ENCODE results near the gene HEPH. TPM values are rescaled to one million over a fixed set of nuclear protein-coding genes. Genes with fewer than 3 reads are reported as not detected.
A peak's percentile ranks its signal among the peaks of the same experiment; 100 is the strongest.
"Not testable (repeated sequence)": the region's sequence is repeated elsewhere in the genome, so short reads cannot be mapped to it uniquely, and the experiment has no call there.

The HEPH gene
- polyA plus RNA-seq = 1 to 10 TPM; 1.1 to 2.0 TPM

GRCh38 chrX:66163849-66164411, at the start of gene HEPH:
Gene HEPH (plus strand): TSS chrX:66164247. CDS start chrX:66170571, 6,324 bp downstream.
- WGBS, 2 donors = 37 to 52% methylated on average over 3 of the region's 3 CpGs
- Histone ChIP-seq H3K27me3 (ENCODE audit: control insufficient read depth in 1 of 2, insufficient read depth in 2 of 2, low read length in 2 of 2) (no peaks in the 10 kb centered on the region), H3K36me3 (ENCODE audit: control insufficient read depth in 2 of 2, insufficient read depth in 2 of 2, low read length in 1 of 2) (no peaks in the 10 kb centered on the region), H3K4me3 (ENCODE audit: low read depth in 1 of 2, low read length in 2 of 2) (peak within 1 kb of the TSS in 1 of 2 donors; percentile 27), H3K9me3 (ENCODE audit: control insufficient read depth in 2 of 2, insufficient read depth in 1 of 2, low read depth in 1 of 2, low read length in 1 of 2) (no peaks in the 10 kb centered on the region), H3K4me1 (ENCODE audit: control insufficient read depth in 2 of 2, insufficient read depth in 2 of 2, low read length in 1 of 2) (no peaks in the 10 kb centered on the region), H3K27ac (ENCODE audit: low read depth in 2 of 2, low read length in 1 of 2) (peak within 1 kb of the TSS in 1 of 2 donors; percentile 47)

GRCh38 chrX:66118722-66119121, 45.3 kb upstream of the HEPH start:
- not testable (repeated sequence) for H3K36me3 ChIP-seq (ENCODE audit: control insufficient read depth in 2 of 2, insufficient read depth in 2 of 2, low read length in 1 of 2); H3K9me3 ChIP-seq (ENCODE audit: control insufficient read depth in 2 of 2, insufficient read depth in 1 of 2, low read depth in 1 of 2, low read length in 1 of 2); H3K27me3 ChIP-seq (ENCODE audit: control insufficient read depth in 1 of 2, insufficient read depth in 2 of 2, low read length in 2 of 2); H3K4me1 ChIP-seq (ENCODE audit: control insufficient read depth in 2 of 2, insufficient read depth in 2 of 2, low read length in 1 of 2); H3K27ac ChIP-seq (ENCODE audit: low read depth in 2 of 2, low read length in 1 of 2); H3K4me3 ChIP-seq (ENCODE audit: low read depth in 1 of 2, low read length in 2 of 2)
- 87 to 94% methylated on average over 6 of the region's 6 CpGs for whole genome bisulfite sequencing, 2 donors

GRCh38 chrX:66121354-66121753, 42.7 kb upstream of the HEPH start:
- not testable (repeated sequence) for H3K4me1 ChIP-seq (ENCODE audit: control insufficient read depth in 2 of 2, insufficient read depth in 2 of 2, low read length in 1 of 2); H3K4me3 ChIP-seq (ENCODE audit: low read depth in 1 of 2, low read length in 2 of 2); H3K36me3 ChIP-seq (ENCODE audit: control insufficient read depth in 2 of 2, insufficient read depth in 2 of 2, low read length in 1 of 2); H3K27me3 ChIP-seq (ENCODE audit: control insufficient read depth in 1 of 2, insufficient read depth in 2 of 2, low read length in 2 of 2); H3K9me3 ChIP-seq (ENCODE audit: control insufficient read depth in 2 of 2, insufficient read depth in 1 of 2, low read depth in 1 of 2, low read length in 1 of 2); H3K27ac ChIP-seq (ENCODE audit: low read depth in 2 of 2, low read length in 1 of 2)
- WGBS, 2 donors = 84 to 92% methylated on average over 2 of the region's 2 CpGs

- H3K9me3 ChIP-seq (ENCODE audit: control insufficient read depth in 2 of 2, insufficient read depth in 1 of 2, low read depth in 1 of 2, low read length in 1 of 2) = no peaks in the 10 kb centered on the region
These were observed 37.4 kb upstream of the HEPH start for GRCh38 chrX:66126662-66127061.

GRCh38 chrX:66130469-66130868, 33.6 kb upstream of the HEPH start:
- no peaks in the 10 kb centered on the region for H3K27me3 ChIP-seq (ENCODE audit: control insufficient read depth in 1 of 2, insufficient read depth in 2 of 2, low read length in 2 of 2)

More at GRCh38 chrX:66126662-66127061, 37.4 kb upstream of the HEPH start:
- no peaks in the 10 kb centered on the region for H3K27me3 ChIP-seq (ENCODE audit: control insufficient read depth in 1 of 2, insufficient read depth in 2 of 2, low read length in 2 of 2)
- no peaks in the 10 kb centered on the region for H3K4me1 ChIP-seq (ENCODE audit: control insufficient read depth in 2 of 2, insufficient read depth in 2 of 2, low read length in 1 of 2)
- H3K27ac ChIP-seq (ENCODE audit: low read depth in 2 of 2, low read length in 1 of 2) = no peak overlapping the region
- no peaks in the 10 kb centered on the region for H3K36me3 ChIP-seq (ENCODE audit: control insufficient read depth in 2 of 2, insufficient read depth in 2 of 2, low read length in 1 of 2)
- no peak overlapping the region for H3K4me3 ChIP-seq (ENCODE audit: low read depth in 1 of 2, low read length in 2 of 2)
- 87 to 88% methylated on average over 3 of the region's 3 CpGs for WGBS, 2 donors

GRCh38 chrX:66135284-66135683, 28.8 kb upstream of the HEPH start:
- H3K27me3 ChIP-seq (ENCODE audit: control insufficient read depth in 1 of 2, insufficient read depth in 2 of 2, low read length in 2 of 2); H3K4me3 ChIP-seq (ENCODE audit: low read depth in 1 of 2, low read length in 2 of 2); H3K36me3 ChIP-seq (ENCODE audit: control insufficient read depth in 2 of 2, insufficient read depth in 2 of 2, low read length in 1 of 2); H3K4me1 ChIP-seq (ENCODE audit: control insufficient read depth in 2 of 2, insufficient read depth in 2 of 2, low read length in 1 of 2); H3K9me3 ChIP-seq (ENCODE audit: control insufficient read depth in 2 of 2, insufficient read depth in 1 of 2, low read depth in 1 of 2, low read length in 1 of 2); H3K27ac ChIP-seq (ENCODE audit: low read depth in 2 of 2, low read length in 1 of 2): not testable (repeated sequence)
- WGBS, 2 donors = 83 to 86% methylated on average over 4 of the region's 4 CpGs

More at GRCh38 chrX:66130469-66130868, 33.6 kb upstream of the HEPH start:
- Histone ChIP-seq H3K9me3 (ENCODE audit: control insufficient read depth in 2 of 2, insufficient read depth in 1 of 2, low read depth in 1 of 2, low read length in 1 of 2) (no peaks in the 10 kb centered on the region), H3K27ac (ENCODE audit: low read depth in 2 of 2, low read length in 1 of 2) (no peak overlapping the region), H3K4me1 (ENCODE audit: control insufficient read depth in 2 of 2, insufficient read depth in 2 of 2, low read length in 1 of 2) (no peaks in the 10 kb centered on the region), H3K36me3 (ENCODE audit: control insufficient read depth in 2 of 2, insufficient read depth in 2 of 2, low read length in 1 of 2) (no peaks in the 10 kb centered on the region), H3K4me3 (ENCODE audit: low read depth in 1 of 2, low read length in 2 of 2) (no peak overlapping the region)

- Histone ChIP-seq H3K4me1 (ENCODE audit: control insufficient read depth in 2 of 2, insufficient read depth in 2 of 2, low read length in 1 of 2) (no peaks in the 10 kb centered on the region), H3K4me3 (ENCODE audit: low read depth in 1 of 2, low read length in 2 of 2) (no peak overlapping the region), H3K36me3 (ENCODE audit: control insufficient read depth in 2 of 2, insufficient read depth in 2 of 2, low read length in 1 of 2) (no peaks in the 10 kb centered on the region), H3K9me3 (ENCODE audit: control insufficient read depth in 2 of 2, insufficient read depth in 1 of 2, low read depth in 1 of 2, low read length in 1 of 2) (peaks cover 0 to 4% of the 10 kb centered on the region in 2 donors), H3K27me3 (ENCODE audit: control insufficient read depth in 1 of 2, insufficient read depth in 2 of 2, low read length in 2 of 2) (peaks cover 0 to 1% of the 10 kb centered on the region in 2 donors), H3K27ac (ENCODE audit: low read depth in 2 of 2, low read length in 1 of 2) (no peak overlapping the region)
- WGBS, 2 donors = 80% methylated on average over 1 of the region's 1 CpG
These were observed 21.7 kb upstream of the HEPH start for GRCh38 chrX:66142351-66142750.

GRCh38 chrX:66144258-66144657, 19.8 kb upstream of the HEPH start:
- WGBS, 2 donors = 58 to 76% methylated on average over 2 of the region's 2 CpGs
- H3K27me3 ChIP-seq (ENCODE audit: control insufficient read depth in 1 of 2, insufficient read depth in 2 of 2, low read length in 2 of 2) = peaks cover 0 to 4% of the 10 kb centered on the region in 2 donors
- no peak overlapping the region for H3K27ac ChIP-seq (ENCODE audit: low read depth in 2 of 2, low read length in 1 of 2)
- no peaks in the 10 kb centered on the region for H3K36me3 ChIP-seq (ENCODE audit: control insufficient read depth in 2 of 2, insufficient read depth in 2 of 2, low read length in 1 of 2)
- no peaks in the 10 kb centered on the region for H3K4me1 ChIP-seq (ENCODE audit: control insufficient read depth in 2 of 2, insufficient read depth in 2 of 2, low read length in 1 of 2)
- no peak overlapping the region for H3K4me3 ChIP-seq (ENCODE audit: low read depth in 1 of 2, low read length in 2 of 2)
- H3K9me3 ChIP-seq (ENCODE audit: control insufficient read depth in 2 of 2, insufficient read depth in 1 of 2, low read depth in 1 of 2, low read length in 1 of 2) = peaks cover 0 to 4% of the 10 kb centered on the region in 2 donors

- Histone ChIP-seq H3K27me3 (ENCODE audit: control insufficient read depth in 1 of 2, insufficient read depth in 2 of 2, low read length in 2 of 2) (peaks cover 0 to 4% of the 10 kb centered on the region in 2 donors), H3K4me1 (ENCODE audit: control insufficient read depth in 2 of 2, insufficient read depth in 2 of 2, low read length in 1 of 2) (no peaks in the 10 kb centered on the region), H3K4me3 (ENCODE audit: low read depth in 1 of 2, low read length in 2 of 2) (no peak overlapping the region), H3K9me3 (ENCODE audit: control insufficient read depth in 2 of 2, insufficient read depth in 1 of 2, low read depth in 1 of 2, low read length in 1 of 2) (no peaks in the 10 kb centered on the region), H3K27ac (ENCODE audit: low read depth in 2 of 2, low read length in 1 of 2) (no peak overlapping the region), H3K36me3 (ENCODE audit: control insufficient read depth in 2 of 2, insufficient read depth in 2 of 2, low read length in 1 of 2) (no peaks in the 10 kb centered on the region)
- 84 to 88% methylated on average over 1 of the region's 1 CpG for WGBS, 2 donors
These were observed 14.5 kb upstream of the HEPH start for GRCh38 chrX:66149519-66149918.

GRCh38 chrX:66150163-66150562, 13.9 kb upstream of the HEPH start:
- Histone ChIP-seq H3K27me3 (ENCODE audit: control insufficient read depth in 1 of 2, insufficient read depth in 2 of 2, low read length in 2 of 2) (peaks cover 0 to 4% of the 10 kb centered on the region in 2 donors), H3K9me3 (ENCODE audit: control insufficient read depth in 2 of 2, insufficient read depth in 1 of 2, low read depth in 1 of 2, low read length in 1 of 2) (no peaks in the 10 kb centered on the region), H3K4me3 (ENCODE audit: low read depth in 1 of 2, low read length in 2 of 2) (no peak overlapping the region), H3K36me3 (ENCODE audit: control insufficient read depth in 2 of 2, insufficient read depth in 2 of 2, low read length in 1 of 2) (no peaks in the 10 kb centered on the region), H3K4me1 (ENCODE audit: control insufficient read depth in 2 of 2, insufficient read depth in 2 of 2, low read length in 1 of 2) (no peaks in the 10 kb centered on the region), H3K27ac (ENCODE audit: low read depth in 2 of 2, low read length in 1 of 2) (no peak overlapping the region)
